ENCODE results near the gene GRIA4.

DNA sequence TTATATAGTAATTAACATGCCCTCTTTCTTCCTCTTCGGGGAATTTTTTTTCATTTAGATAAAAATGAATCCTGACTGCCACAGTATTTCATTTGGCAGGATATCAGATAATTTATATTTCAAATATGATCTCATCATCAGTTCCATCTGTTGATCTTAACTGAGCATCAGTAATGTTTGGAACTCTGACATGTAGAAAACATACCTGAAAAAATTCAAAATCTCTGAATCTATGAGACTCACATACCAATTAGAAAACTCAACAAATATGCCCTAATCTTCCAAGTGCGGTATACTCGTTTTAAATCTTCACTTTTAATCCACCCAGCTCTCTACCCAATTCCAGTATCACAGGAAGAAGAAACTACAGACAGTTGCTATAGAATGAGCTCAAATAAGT is 250.2 kb downstream of the GRIA4 start:
- TF ChIP-seq POLR2A (IDR thresholded peaks at IDR 0.05): no peak
- TF ChIP-seq, protein P1, sequence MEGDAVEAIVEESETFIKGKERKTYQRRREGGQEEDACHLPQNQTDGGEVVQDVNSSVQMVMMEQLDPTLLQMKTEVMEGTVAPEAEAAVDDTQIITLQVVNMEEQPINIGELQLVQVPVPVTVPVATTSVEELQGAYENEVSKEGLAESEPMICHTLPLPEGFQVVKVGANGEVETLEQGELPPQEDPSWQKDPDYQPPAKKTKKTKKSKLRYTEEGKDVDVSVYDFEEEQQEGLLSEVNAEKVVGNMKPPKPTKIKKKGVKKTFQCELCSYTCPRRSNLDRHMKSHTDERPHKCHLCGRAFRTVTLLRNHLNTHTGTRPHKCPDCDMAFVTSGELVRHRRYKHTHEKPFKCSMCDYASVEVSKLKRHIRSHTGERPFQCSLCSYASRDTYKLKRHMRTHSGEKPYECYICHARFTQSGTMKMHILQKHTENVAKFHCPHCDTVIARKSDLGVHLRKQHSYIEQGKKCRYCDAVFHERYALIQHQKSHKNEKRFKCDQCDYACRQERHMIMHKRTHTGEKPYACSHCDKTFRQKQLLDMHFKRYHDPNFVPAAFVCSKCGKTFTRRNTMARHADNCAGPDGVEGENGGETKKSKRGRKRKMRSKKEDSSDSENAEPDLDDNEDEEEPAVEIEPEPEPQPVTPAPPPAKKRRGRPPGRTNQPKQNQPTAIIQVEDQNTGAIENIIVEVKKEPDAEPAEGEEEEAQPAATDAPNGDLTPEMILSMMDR (IDR thresholded peaks at IDR 0.05): no peak
